HL-60 (cell line): ENCODE data around the gene ZNF766.

Experiments
- DNase-seq, 2 experiments: peaks; one replicate each; pipeline ENCODE4 v3.0.0-alpha.2; 2010 to 2020; ENCODE audit warnings: low read depth in 1 of 2, low spot score in 1 of 2
- H3K27ac ChIP-seq: fragments of 250-450 bp; sonication (Bioruptor Pico); replicated peaks from 2 replicates; pipeline ENCODE4 v1.5.1; 2020; ENCODE audit warnings: mild to moderate bottlenecking, moderate library complexity
- H3K27me3 ChIP-seq: fragments of 250-450 bp; sonication (Bioruptor Pico); 2 replicates; pipeline ENCODE4 v1.5.1; 2021; ENCODE audit warnings: mild to moderate bottlenecking, moderate library complexity; ENCODE audit not compliant: insufficient read depth, poor library complexity, severe bottlenecking
- H3K4me3 ChIP-seq: replicated peaks from 2 replicates; pipeline ENCODE4 v1.5.1; 2011; ENCODE audit warnings: mild to moderate bottlenecking, control low read depth, low read length; ENCODE audit not compliant: insufficient read depth
- CTCF ChIP-seq: IDR thresholded peaks from one replicate; pipeline ENCODE4 v1.5.1; 2011; ENCODE audit warnings: low read length, control low read depth, inconsistent platforms; ENCODE audit not compliant: insufficient read depth
- GABPA ChIP-seq: IDR thresholded peaks from 2 replicates; pipeline ENCODE4 v1.6.1; 2012; ENCODE audit warnings: low read depth
- POLR2AphosphoS5 ChIP-seq: IDR thresholded peaks from 2 replicates; pipeline ENCODE4 v1.6.1; 2012; ENCODE audit warnings: low read depth
- REST ChIP-seq: IDR thresholded peaks from 2 replicates; pipeline ENCODE4 v1.6.1; 2012; ENCODE audit warnings: low read depth; ENCODE audit not compliant: insufficient replicate concordance
- SPI1 ChIP-seq: IDR thresholded peaks from 2 replicates; pipeline ENCODE4 v1.6.1; 2012; ENCODE audit warnings: low read depth, mild to moderate bottlenecking, borderline replicate concordance

The ZNF766 gene

GRCh38 chr19:52227196-52227940 is 42.0 kb upstream of the ZNF766 start:
- TF ChIP-seq GABPA, result no peak
- TF ChIP-seq SPI1, result no peak
- no peak for TF ChIP-seq CTCF
- no peak for TF ChIP-seq POLR2AphosphoS5
- no peak for TF ChIP-seq REST
- no peak for DNase-seq
- no peaks in the 10 kb centered on the region for H3K27me3 ChIP-seq

GRCh38 chr19:52227980-52228379 is 41.4 kb upstream of the ZNF766 start:
- Histone ChIP-seq H3K4me3 (no peak overlapping the region), H3K27me3 (no peaks in the 10 kb centered on the region), H3K27ac (no peak overlapping the region)
- TF ChIP-seq CTCF (no peak), REST (no peak), SPI1 (no peak), POLR2AphosphoS5 (no peak)
- no peak for DNase-seq

More at GRCh38 chr19:52227196-52227940, 42.0 kb upstream of the ZNF766 start:
- H3K27ac ChIP-seq, result no peak overlapping the region
- H3K4me3 ChIP-seq, result no peak overlapping the region

DNA sequence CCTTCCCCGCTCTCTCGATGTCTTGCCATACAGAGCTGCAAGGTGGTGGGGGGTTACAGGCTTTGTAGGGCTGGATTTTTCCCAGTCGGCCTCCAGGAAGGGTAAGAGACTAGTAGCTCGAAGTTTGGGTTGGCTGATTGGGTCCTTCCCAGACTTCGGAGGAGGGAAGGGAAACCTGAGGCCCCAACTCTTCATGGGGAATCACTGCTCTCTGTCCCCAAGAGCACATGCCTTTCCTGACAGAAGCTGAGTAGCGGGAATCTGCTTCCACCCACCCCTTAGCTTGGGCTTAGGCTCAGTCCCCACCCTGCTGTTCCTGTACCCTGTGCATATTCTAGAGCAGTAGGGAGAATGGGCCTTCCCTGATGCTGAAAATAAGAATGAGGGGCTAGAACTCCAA is 39.9 kb upstream of the ZNF766 start:
- no peak overlapping the region for H3K4me3 ChIP-seq
- H3K27me3 ChIP-seq, result no peaks in the 10 kb centered on the region
- no peak for DNase-seq
- no peak overlapping the region for H3K27ac ChIP-seq
- TF ChIP-seq POLR2AphosphoS5 (no peak), GABPA (no peak), SPI1 (no peak), CTCF (no peak), REST (no peak)
